Brain microvascular endothelial cell (primary cell): ENCODE data around the gene FOXP4.

ENCODE experiments used
- DNase-seq: peaks from one replicate; pipeline ENCODE4 v3.0.0-alpha.2; 2020
- H3K27ac ChIP-seq: fragments of 250-450 bp; sonication (Bioruptor Pico); 2 replicates; pipeline ENCODE4 v1.5.1; 2020; ENCODE audit warnings: mild to moderate bottlenecking, moderate library complexity
- H3K27me3 ChIP-seq: fragments of 250-450 bp; sonication (Bioruptor Pico); replicated peaks from 2 replicates; pipeline ENCODE4 v1.5.1; 2020; ENCODE audit warnings: mild to moderate bottlenecking
- H3K36me3 ChIP-seq: fragments of 250-450 bp; sonication (Bioruptor Pico); replicated peaks from 2 replicates; pipeline ENCODE4 v1.5.1; 2020; ENCODE audit warnings: mild to moderate bottlenecking
- H3K4me3 ChIP-seq: 2 replicates; pipeline ENCODE4 v1.5.1; 2011; ENCODE audit warnings: low read depth, mild to moderate bottlenecking, control low read depth, low read length, moderate library complexity
- CTCF ChIP-seq: IDR thresholded peaks from 2 replicates; pipeline ENCODE4 v1.5.1; 2011; ENCODE audit warnings: low read depth, mild to moderate bottlenecking, moderate library complexity, low read length, control low read depth, inconsistent platforms; ENCODE audit errors: missing control alignments
- in situ Hi-C: cut with HindIII; loops from 2 replicates; pipeline ENCODE4 v1.10.0; 2017; ENCODE audit warnings: low sequenced_read_pairs, low pct_ligation_motif_present

FOXP4 gene

DNA sequence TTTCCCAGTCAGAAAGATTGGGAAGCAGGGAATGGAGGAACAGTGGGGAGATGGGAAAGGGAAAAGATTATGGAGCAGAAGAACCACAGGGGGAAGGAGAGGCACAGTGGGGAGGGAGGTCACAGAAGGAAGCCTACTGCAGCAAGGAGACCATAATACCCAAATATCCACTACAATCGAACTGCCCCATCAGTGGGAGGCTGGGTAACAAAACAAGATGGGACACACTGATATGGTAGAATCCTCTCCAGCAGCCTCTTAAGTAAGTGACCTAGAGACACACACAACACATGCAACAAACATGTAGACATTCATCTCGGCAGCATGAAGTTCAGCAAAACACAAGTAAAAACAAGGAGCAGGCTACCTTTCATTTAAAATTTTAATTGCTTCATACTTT, 4.8 kb upstream of the FOXP4 start:
- TF ChIP-seq CTCF, result no peak
- no peak overlapping the region for H3K27ac ChIP-seq
- in situ Hi-C loops, result no loop called here
- no peaks in the 10 kb centered on the region for H3K36me3 ChIP-seq
- H3K27me3 ChIP-seq, result no peaks in the 10 kb centered on the region
- DNase-seq, result no peak
- no peak overlapping the region for H3K4me3 ChIP-seq

DNA sequence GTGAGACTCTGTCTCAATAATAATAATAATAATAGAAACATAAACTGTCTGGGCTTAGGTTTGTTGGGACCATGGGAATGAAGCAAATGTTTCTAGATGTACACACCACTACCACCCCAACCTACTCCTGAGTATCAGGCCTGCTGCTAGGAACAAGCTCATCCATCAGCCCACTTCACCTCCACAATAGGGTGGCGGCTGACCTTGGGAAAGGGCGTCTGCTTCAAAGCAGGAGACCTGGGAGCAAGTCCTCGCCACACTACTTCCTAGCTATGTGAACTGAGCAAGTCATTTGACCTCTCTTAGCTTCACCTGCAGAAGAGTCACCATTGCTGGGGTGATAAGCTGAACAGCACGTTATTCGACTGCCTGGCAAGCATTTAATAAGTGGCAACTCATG, 3.1 kb upstream of the FOXP4 start:
- TF ChIP-seq CTCF, result no peak
- DNase-seq, result no peak
- Histone ChIP-seq H3K27me3 (no peaks in the 10 kb centered on the region), H3K4me3 (no peak overlapping the region), H3K27ac (no peak overlapping the region), H3K36me3 (no peaks in the 10 kb centered on the region)
- in situ Hi-C loops, result no loop called here

GRCh38 chr6:41545247-41545702, 906 bp upstream of the FOXP4 start:
- TF ChIP-seq CTCF, result no peak
- in situ Hi-C loops, result no loop called here
- Histone ChIP-seq H3K27me3 (no peaks in the 10 kb centered on the region), H3K4me3 (peak overlapping the region; percentile 80), H3K27ac (no peak overlapping the region), H3K36me3 (no peaks in the 10 kb centered on the region)
- no peak for DNase-seq

- H3K27ac ChIP-seq, result no peak overlapping the region
- in situ Hi-C loops, result no loop called here
- no peaks in the 10 kb centered on the region for H3K27me3 ChIP-seq
- no peak for TF ChIP-seq CTCF
- DNase-seq, result no peak
- peaks cover 2% of the 10 kb centered on the region for H3K36me3 ChIP-seq
- peak overlapping the region; percentile 80 for H3K4me3 ChIP-seq
These were observed 289 bp downstream of the FOXP4 start for GRCh38 chr6:41546475-41546865.

GRCh38 chr6:41546866-41547798, 951 bp downstream of the FOXP4 start:
- peak; percentile 25 for DNase-seq
- peaks cover 2% of the 10 kb centered on the region for H3K36me3 ChIP-seq
- no peaks in the 10 kb centered on the region for H3K27me3 ChIP-seq
- no peak overlapping the region for H3K27ac ChIP-seq
- no peak for TF ChIP-seq CTCF
- peak overlapping the region; percentile 80 for H3K4me3 ChIP-seq
- in situ Hi-C loops, result no loop called here

GRCh38 chr6:41547799-41548097, 1.6 kb downstream of the FOXP4 start:
- TF ChIP-seq CTCF, result no peak
- Histone ChIP-seq H3K27ac (no peak overlapping the region), H3K36me3 (peaks cover 2% of the 10 kb centered on the region), H3K4me3 (peak overlapping the region; percentile 80), H3K27me3 (no peaks in the 10 kb centered on the region)
- DNase-seq, result no peak
- in situ Hi-C loops, result no loop called here
